GM18861 (cell line): Measurements from ENCODE around the gene STEAP3.

ENCODE experiments used
- ATAC-seq: cut with Tn5 transposase; IDR thresholded peaks from one replicate; pipeline ENCODE4 v1.9.1; 2021; ENCODE audit not compliant: unreplicated experiment

STEAP3 gene

GRCh38 chr2:119197529-119198239, 25.9 kb upstream of the STEAP3 start:
- no peak for ATAC-seq

- no peak for ATAC-seq
Observed at GRCh38 chr2:119198240-119198840, 25.3 kb upstream of the STEAP3 start.

GRCh38 chr2:119201815-119202214, 21.8 kb upstream of the STEAP3 start:
- no peak for ATAC-seq

- ATAC-seq = peak; percentile 62
Observed at GRCh38 chr2:119202610-119203310, 20.9 kb upstream of the STEAP3 start.

GRCh38 chr2:119204525-119204924, 19.1 kb upstream of the STEAP3 start:
- ATAC-seq = no peak

- ATAC-seq = no peak
Observed at GRCh38 chr2:119205001-119205706, 18.5 kb upstream of the STEAP3 start.

GRCh38 chr2:119206201-119206600, 17.4 kb upstream of the STEAP3 start:
- ATAC-seq = no peak

- no peak for ATAC-seq
Observed at GRCh38 chr2:119207447-119207846, 16.2 kb upstream of the STEAP3 start.

GRCh38 chr2:119208791-119209203, 14.8 kb upstream of the STEAP3 start:
- ATAC-seq = no peak

GRCh38 chr2:119212139-119212800, 11.4 kb upstream of the STEAP3 start:
- no peak for ATAC-seq

- ATAC-seq = no peak
Observed at GRCh38 chr2:119214453-119215037, 9.1 kb upstream of the STEAP3 start.

GRCh38 chr2:119216994-119217393, 6.6 kb upstream of the STEAP3 start:
- no peak for ATAC-seq

- no peak for ATAC-seq
Observed at GRCh38 chr2:119218478-119219064, 5.1 kb upstream of the STEAP3 start.

- ATAC-seq = no peak
Observed at GRCh38 chr2:119219873-119220272, 3.8 kb upstream of the STEAP3 start.

- no peak for ATAC-seq
Observed at GRCh38 chr2:119220720-119221301, 2.8 kb upstream of the STEAP3 start.

GRCh38 chr2:119221609-119222008, 2.0 kb upstream of the STEAP3 start:
- no peak for ATAC-seq

GRCh38 chr2:119222213-119222612, 1.4 kb upstream of the STEAP3 start:
- ATAC-seq = no peak

GRCh38 chr2:119222863-119223520, 642 bp upstream of the STEAP3 start:
- ATAC-seq = no peak

- ATAC-seq = no peak
Observed at GRCh38 chr2:119224391-119225104, 914 bp downstream of the STEAP3 start.
